ENCODE results near the gene GOLPH3. TPM values are rescaled to one million over a fixed set of nuclear protein-coding genes. Genes with fewer than 3 reads are reported as not detected.

GOLPH3 gene
- total and polyA plus RNA-seq, 12 donors, result 23.2 to 69.5 (median 38.0) TPM

DNA sequence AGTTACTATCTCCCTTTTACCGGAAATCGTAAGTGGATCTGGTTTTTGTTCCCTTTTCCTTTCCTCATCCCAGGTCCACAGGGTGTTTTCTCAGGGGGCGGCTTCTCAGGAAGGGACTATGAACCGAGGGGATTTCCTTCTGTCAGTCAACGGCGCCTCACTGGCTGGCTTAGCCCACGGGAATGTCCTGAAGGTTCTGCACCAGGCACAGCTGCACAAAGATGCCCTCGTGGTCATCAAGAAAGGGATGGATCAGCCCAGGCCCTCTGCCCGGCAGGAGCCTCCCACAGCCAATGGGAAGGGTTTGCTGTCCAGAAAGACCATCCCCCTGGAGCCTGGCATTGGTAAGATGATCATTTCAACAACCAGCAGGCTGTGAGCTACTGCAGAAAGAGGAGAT lies 75.8 kb downstream of the GOLPH3 start:
- Histone ChIP-seq H3K9me3 (no peaks in the 10 kb centered on the region), H3K4me3 (no peak overlapping the region), H3K27me3 (no peaks in the 10 kb centered on the region), H3K4me1 (peaks cover 9 to 56% (median 38%) of the 10 kb centered on the region in 9 donors), H3K36me3 (peaks cover 0 to 96% (median 22%) of the 10 kb centered on the region in 9 donors), H3K27ac (peak overlapping the region in 9 of 10 donors; percentile 24 to 77 (median 68))
- TF ChIP-seq, protein P1, sequence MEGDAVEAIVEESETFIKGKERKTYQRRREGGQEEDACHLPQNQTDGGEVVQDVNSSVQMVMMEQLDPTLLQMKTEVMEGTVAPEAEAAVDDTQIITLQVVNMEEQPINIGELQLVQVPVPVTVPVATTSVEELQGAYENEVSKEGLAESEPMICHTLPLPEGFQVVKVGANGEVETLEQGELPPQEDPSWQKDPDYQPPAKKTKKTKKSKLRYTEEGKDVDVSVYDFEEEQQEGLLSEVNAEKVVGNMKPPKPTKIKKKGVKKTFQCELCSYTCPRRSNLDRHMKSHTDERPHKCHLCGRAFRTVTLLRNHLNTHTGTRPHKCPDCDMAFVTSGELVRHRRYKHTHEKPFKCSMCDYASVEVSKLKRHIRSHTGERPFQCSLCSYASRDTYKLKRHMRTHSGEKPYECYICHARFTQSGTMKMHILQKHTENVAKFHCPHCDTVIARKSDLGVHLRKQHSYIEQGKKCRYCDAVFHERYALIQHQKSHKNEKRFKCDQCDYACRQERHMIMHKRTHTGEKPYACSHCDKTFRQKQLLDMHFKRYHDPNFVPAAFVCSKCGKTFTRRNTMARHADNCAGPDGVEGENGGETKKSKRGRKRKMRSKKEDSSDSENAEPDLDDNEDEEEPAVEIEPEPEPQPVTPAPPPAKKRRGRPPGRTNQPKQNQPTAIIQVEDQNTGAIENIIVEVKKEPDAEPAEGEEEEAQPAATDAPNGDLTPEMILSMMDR (IDR thresholded peaks at IDR 0.05), result no peak
- DNase-seq (peak in 1 of 2 donors; percentile 38), ATAC-seq (peak in 6 of 8 donors; percentile 31 to 59 (median 39))
- WGBS, 2 donors, result 45 to 58% methylated on average over 9 of the region's 9 CpGs
- intact Hi-C loops (cut with DNase I), result loop anchor here in 3 of 10 donors (5.0 to 10.0 kb wide), 2 partner anchors 74 to 513 kb away; partner anchors contain the start of gene GOLPH3 (in 1 of the 3)

DNA sequence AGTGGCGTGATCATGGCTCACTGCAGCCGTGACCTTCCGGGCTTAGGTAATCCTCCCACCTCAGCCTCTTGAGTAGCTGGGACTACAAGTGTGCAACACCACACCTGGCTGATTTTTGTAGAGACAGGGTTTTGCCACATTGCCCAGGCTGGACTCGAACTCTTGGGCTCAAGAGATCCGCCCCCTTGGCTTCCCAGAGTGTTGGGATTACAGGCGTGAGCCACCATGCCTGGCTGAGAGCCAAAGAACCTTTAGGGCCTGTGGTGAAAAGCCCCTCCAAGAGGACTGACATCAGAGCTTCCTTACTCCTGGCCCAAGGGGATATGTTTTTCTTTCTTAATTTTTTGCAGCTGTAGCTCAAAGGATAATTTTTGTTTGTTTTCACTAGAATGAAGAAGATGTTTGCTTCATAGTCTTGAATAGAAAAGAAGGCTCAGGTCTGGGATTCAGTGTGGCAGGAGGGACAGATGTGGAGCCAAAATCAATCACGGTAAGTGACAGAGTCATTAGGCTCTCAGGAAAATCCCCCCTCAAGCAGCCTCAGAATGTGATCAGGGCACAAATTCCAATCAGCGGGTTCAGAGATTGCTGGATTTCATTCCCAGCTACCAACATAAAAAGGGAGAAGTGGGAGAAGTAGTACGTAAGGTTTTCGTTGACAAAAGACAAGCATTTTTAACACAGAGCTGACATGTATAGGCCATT lies 77.1 kb downstream of the GOLPH3 start:
- DNase-seq (no peak), ATAC-seq (no peak)
- Histone ChIP-seq H3K36me3 (peaks cover 0 to 96% (median 10%) of the 10 kb centered on the region in 9 donors), H3K9me3 (no peaks in the 10 kb centered on the region), H3K4me3 (no peak overlapping the region), H3K27me3 (no peaks in the 10 kb centered on the region), H3K27ac (peak overlapping the region in 5 of 10 donors; percentile 1 to 77 (median 63)), H3K4me1 (peaks cover 9 to 61% (median 43%) of the 10 kb centered on the region in 9 donors)
- TF ChIP-seq, protein P1 (IDR thresholded peaks at IDR 0.05), result no peak
- intact Hi-C loops (cut with DNase I), result loop anchor here in 3 of 10 donors (5.0 to 10.0 kb wide), 2 partner anchors 75 to 512 kb away; partner anchors contain the start of gene GOLPH3 (in 1 of the 3)
- 90 to 93% methylated on average over 10 of the region's 10 CpGs for WGBS, 2 donors

DNA sequence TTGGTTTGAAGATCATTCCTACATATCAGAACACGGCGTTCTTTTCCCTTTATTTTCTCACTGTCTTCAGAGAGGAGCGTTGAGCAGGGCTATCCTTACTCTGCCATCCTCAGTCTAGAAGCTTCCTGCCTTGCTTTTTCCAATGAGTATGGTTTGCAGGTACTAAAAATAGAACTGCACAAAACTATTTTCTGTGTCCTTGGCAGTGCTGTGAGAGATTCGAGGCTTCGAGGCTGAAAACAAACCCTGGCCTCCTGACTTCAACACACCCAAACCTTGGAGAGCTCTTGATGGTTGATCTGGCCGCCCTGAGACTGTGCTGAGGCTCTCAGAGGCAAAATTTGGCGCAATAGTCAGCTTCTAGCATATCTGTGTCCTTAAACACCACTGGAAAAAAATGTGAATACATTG lies 78.9 kb downstream of the GOLPH3 start:
- Histone ChIP-seq H3K36me3 (peaks cover 0 to 96% (median 5%) of the 10 kb centered on the region in 9 donors), H3K27me3 (no peaks in the 10 kb centered on the region), H3K4me1 (peaks cover 9 to 56% (median 39%) of the 10 kb centered on the region in 9 donors), H3K9me3 (no peaks in the 10 kb centered on the region), H3K4me3 (no peak overlapping the region), H3K27ac (peak overlapping the region in 4 of 10 donors; percentile 3 to 62 (median 30))
- ATAC-seq (peak in 6 of 8 donors; percentile 15 to 31 (median 26)), DNase-seq (no peak)
- 50 to 55% methylated on average over 7 of the region's 7 CpGs for WGBS, 2 donors
- intact Hi-C loops (cut with DNase I), result loop anchor here in 3 of 10 donors (5.0 to 10.0 kb wide), 2 partner anchors 77 to 510 kb away; partner anchors contain the start of gene GOLPH3 (in 1 of the 3)
- TF ChIP-seq, protein P1 (IDR thresholded peaks at IDR 0.05), result no peak

DNA sequence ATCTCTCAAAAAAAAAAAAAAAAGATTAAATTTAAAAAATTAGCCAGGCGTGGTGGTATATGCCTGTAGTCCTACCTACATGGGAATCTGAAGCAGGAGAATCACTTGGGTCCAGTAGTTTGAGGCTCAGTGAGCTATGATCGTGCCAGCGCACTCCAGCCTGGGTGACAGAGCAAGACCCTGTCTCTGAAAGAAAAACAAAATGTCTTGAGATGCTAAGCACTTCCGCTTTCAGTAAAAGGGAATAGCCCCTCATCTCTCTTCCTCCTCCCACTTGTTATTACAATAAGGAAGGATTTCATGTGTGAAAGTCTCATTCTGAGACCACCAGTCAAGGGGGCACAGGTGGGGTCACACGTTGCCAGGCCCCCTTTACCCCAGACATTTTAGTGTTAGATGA lies 79.4 kb downstream of the GOLPH3 start:
- no peak for DNase-seq
- Histone ChIP-seq H3K27ac (peak overlapping the region in 3 of 10 donors; percentile 3 to 62 (median 47)), H3K27me3 (no peaks in the 10 kb centered on the region), H3K4me3 (no peak overlapping the region), H3K36me3 (peaks cover 0 to 96% (median 5%) of the 10 kb centered on the region in 9 donors), H3K9me3 (no peaks in the 10 kb centered on the region), H3K4me1 (peaks cover 8 to 50% (median 34%) of the 10 kb centered on the region in 9 donors)
- TF ChIP-seq, protein P1 (IDR thresholded peaks at IDR 0.05), result no peak
- 91 to 96% methylated on average over 5 of the region's 5 CpGs for WGBS, 2 donors
- ATAC-seq, result no peak
- intact Hi-C loops (cut with DNase I), result loop anchor here in 9 of 10 donors (5.0 to 10.0 kb wide), 5 partner anchors 78 to 512 kb away; partner anchors contain the start of gene GOLPH3 (in 1 of the 9)

All from heart right ventricle (tissue), 16 donors.